Measurements from ENCODE around the gene ADD1. TPM values are rescaled to one million over a fixed set of nuclear protein-coding genes. Genes with fewer than 3 reads are reported as not detected.

The ADD1 gene
- total and polyA plus RNA-seq, 7 donors, result 124 to 224 (median 176) TPM

DNA sequence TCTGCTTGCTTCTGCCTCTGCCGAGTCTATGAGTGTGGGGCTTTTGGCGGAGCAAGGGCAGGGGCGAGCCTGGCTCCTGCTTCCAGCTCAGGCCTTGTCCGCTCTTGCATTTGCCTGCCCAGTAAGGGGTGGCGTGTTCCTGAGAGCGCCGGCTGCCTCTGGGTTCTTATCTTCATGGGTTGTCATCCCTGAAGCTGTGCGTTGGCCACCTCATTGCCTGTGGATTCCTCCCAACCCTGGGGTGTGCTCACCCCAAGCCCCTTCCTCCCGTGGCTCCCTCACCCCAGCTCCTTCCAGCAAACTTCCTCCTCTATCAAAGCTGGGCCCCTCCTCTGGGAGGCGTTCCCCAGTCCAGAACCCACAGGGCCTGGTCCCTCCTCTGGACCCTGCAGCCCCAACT lies 33.3 kb upstream of the ADD1 start:
- DNase-seq (no peak), ATAC-seq (no peak)
- H3K9me3 ChIP-seq, result no peaks in the 10 kb centered on the region
- intact Hi-C loops (cut with DNase I), result loop anchor here in 1 of 2 donors (5.0 kb wide), 1 partner anchor 43 kb away; no protein-coding TSS in a partner anchor
- TF ChIP-seq, protein P1, sequence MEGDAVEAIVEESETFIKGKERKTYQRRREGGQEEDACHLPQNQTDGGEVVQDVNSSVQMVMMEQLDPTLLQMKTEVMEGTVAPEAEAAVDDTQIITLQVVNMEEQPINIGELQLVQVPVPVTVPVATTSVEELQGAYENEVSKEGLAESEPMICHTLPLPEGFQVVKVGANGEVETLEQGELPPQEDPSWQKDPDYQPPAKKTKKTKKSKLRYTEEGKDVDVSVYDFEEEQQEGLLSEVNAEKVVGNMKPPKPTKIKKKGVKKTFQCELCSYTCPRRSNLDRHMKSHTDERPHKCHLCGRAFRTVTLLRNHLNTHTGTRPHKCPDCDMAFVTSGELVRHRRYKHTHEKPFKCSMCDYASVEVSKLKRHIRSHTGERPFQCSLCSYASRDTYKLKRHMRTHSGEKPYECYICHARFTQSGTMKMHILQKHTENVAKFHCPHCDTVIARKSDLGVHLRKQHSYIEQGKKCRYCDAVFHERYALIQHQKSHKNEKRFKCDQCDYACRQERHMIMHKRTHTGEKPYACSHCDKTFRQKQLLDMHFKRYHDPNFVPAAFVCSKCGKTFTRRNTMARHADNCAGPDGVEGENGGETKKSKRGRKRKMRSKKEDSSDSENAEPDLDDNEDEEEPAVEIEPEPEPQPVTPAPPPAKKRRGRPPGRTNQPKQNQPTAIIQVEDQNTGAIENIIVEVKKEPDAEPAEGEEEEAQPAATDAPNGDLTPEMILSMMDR (IDR thresholded peaks at IDR 0.05), result no peak
- 79 to 92% (median 88%) methylated on average over 5 to 10 of the region's 10 CpGs for WGBS, 3 donors
- H3K27me3 ChIP-seq (ENCODE audit: insufficient read depth in 3 of 3, low read length in 2 of 3), result no peaks in the 10 kb centered on the region
- peaks cover 58% of the 10 kb centered on the region for H3K4me1 ChIP-seq
- no peak overlapping the region for H3K4me3 ChIP-seq
- peak overlapping the region; percentile 87 for H3K27ac ChIP-seq
- no peaks in the 10 kb centered on the region for H3K36me3 ChIP-seq (ENCODE audit: insufficient read depth in 1 of 2, low read depth in 1 of 2)

DNA sequence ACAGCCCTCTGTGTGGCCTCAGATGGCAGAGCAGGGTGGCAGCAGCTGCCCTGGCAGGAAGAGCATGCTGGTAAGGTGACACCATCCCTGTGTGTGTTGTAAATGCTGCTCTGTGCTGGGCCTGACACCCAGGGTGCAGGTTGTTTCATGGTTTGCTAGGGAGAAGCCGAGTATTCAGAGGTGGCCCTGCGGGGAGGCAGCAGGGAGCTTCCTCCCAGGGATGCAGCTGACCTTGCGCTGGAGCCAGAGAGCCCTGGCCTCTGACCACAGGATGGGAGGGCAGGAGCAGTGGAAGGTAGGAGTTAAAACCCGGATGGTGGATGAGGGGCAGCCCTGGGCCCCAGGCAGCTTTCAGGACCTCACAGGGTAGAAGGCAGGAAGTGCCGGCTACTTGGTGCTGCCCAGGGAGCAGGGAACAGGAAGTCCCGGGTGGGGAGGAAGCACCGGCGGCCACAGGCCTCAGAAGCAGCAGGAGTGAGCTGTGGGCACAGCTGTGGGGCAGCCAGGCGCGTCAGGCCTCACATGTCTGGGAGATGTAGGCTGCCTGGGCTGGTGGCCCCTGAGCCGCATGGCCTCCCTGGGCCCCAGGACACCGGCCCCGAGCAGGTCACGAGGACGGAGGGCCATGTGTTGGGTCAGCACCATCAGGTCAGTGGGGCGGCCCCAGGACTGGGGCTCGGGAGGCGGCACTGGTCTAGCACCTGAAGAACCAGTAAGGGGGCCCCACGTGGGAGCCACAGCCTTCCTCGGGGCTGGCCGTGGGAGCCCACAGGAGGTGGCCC lies 31.6 kb upstream of the ADD1 start:
- Histone ChIP-seq H3K4me3 (peak overlapping the region; percentile 78), H3K27me3 (ENCODE audit: insufficient read depth in 3 of 3, low read length in 2 of 3) (no peaks in the 10 kb centered on the region), H3K36me3 (ENCODE audit: insufficient read depth in 1 of 2, low read depth in 1 of 2) (no peaks in the 10 kb centered on the region), H3K27ac (peak overlapping the region; percentile 87), H3K4me1 (peaks cover 49% of the 10 kb centered on the region), H3K9me3 (no peaks in the 10 kb centered on the region)
- ATAC-seq (peak; percentile 88 to 90 (median 88)), DNase-seq (peak; percentile 76 to 88)
- intact Hi-C loops (cut with DNase I), result loop anchor here in 1 of 2 donors (5.0 kb wide), 1 partner anchor 45 kb away; no protein-coding TSS in a partner anchor
- TF ChIP-seq, protein P1 (IDR thresholded peaks at IDR 0.05), result no peak
- 3 to 14% (median 4%) methylated on average over 17 to 21 of the region's 21 CpGs for WGBS, 3 donors

DNA sequence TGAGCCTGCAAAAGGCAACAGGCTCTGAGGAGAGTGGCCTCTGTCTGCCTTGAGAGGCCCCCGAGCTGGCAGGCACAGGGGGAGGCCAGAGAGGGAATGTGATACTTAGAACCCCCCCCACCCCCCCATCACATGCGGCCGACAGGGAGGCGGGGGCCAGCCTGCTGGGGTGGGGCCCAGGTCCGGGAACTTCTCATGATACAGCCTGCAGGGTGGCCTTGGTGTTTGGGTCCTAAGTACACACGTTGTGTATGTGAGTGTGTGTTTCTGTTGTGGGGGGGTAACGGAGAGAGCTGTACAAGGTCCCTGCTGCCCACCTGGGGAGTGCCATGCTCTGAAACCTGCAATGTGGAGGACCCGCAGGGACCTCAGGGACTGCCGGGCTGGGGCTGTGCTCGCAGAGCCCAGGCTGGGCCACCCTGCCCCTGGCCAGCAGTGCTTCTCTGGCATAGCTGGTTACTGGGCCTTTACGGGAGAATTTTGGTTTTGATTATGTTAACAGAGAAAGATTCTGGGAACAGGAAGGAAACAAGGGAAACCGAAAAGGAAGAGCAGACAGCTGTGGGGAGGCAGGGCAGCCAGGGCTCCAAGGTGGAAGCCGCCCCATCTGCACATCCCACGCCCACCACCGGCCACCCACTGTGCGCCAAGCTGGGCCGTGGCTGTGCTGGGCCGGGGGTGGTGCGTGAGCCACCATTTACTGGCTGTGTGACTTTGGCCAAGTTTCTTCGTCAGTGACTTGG lies 30.9 kb upstream of the ADD1 start:
- no peaks in the 10 kb centered on the region for H3K9me3 ChIP-seq
- peaks cover 44% of the 10 kb centered on the region for H3K4me1 ChIP-seq
- H3K36me3 ChIP-seq (ENCODE audit: insufficient read depth in 1 of 2, low read depth in 1 of 2), result no peaks in the 10 kb centered on the region
- ATAC-seq (peak; percentile 8 to 58 (median 30)), DNase-seq (no peak)
- H3K27me3 ChIP-seq (ENCODE audit: insufficient read depth in 3 of 3, low read length in 2 of 3), result no peaks in the 10 kb centered on the region
- WGBS, 3 donors, result 19 to 28% (median 22%) methylated on average over 18 to 20 of the region's 20 CpGs
- H3K27ac ChIP-seq, result peak overlapping the region; percentile 87
- TF ChIP-seq, protein P1 (IDR thresholded peaks at IDR 0.05), result no peak
- H3K4me3 ChIP-seq, result peak overlapping the region; percentile 78
- intact Hi-C loops (cut with DNase I), result loop anchor here in 1 of 2 donors (5.0 kb wide), 1 partner anchor 45 kb away; no protein-coding TSS in a partner anchor

DNA sequence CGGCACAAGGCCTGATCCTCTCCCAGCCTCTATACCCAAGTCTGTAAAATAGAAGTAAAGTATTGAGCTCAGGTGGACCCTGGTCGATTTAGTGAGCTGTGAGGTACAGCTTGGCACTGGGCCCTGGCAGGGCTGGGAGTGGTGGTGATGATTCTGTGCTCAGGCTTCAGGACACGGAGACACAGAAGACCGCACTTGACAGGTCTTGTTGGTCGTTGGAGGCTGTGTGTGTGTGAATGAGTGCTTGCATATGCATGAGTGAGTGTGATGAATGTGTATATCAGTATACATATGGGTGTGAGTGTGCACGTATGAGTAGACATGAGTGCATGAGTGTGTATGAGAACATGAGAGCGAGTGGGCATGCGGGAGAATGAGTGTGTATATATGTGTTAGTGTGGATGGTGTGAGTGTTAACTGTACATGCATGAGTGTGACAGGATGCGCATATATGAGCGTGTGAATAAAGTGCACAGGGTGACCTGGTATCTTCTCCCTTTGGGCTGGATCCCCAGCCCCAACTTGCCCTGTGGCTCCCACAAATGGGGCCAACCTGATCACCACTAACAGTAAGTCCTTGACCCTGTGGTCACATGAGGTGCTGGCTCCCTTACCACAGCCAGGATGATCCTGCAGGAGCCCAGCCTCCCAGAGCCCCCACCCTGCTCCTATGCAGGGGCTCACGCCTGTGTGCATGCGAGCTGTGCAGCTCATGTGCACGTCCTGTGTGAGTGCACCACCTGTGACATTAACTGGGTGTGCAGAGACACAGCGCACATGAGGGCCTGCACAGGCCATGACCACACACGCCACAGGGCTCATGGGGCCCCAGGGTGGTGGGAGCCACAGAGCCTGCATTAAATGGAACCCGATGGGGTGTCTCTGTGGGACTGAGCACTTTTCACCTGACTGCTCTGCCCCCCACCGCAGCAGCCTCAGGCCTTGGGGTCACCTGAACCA lies 29.9 kb upstream of the ADD1 start:
- Histone ChIP-seq H3K4me1 (peaks cover 48% of the 10 kb centered on the region), H3K36me3 (ENCODE audit: insufficient read depth in 1 of 2, low read depth in 1 of 2) (no peaks in the 10 kb centered on the region), H3K27ac (peak overlapping the region; percentile 87), H3K9me3 (no peaks in the 10 kb centered on the region), H3K27me3 (ENCODE audit: insufficient read depth in 3 of 3, low read length in 2 of 3) (no peaks in the 10 kb centered on the region), H3K4me3 (peak overlapping the region; percentile 78)
- TF ChIP-seq, protein P1 (IDR thresholded peaks at IDR 0.05), result no peak
- DNase-seq (no peak), ATAC-seq (no peak)
- 77 to 84% (median 78%) methylated on average over 17 of the region's 17 CpGs for WGBS, 3 donors
- intact Hi-C loops (cut with DNase I), result loop anchor here in 1 of 2 donors (5.0 kb wide), 1 partner anchor 46 kb away; no protein-coding TSS in a partner anchor
